ENCODE measurements around the gene DNMT1.

GRCh38 chr19:10193790-10194499, 808 bp downstream of the DNMT1 start:
- TF ChIP-seq CTCF (IDR thresholded peaks at IDR 0.05) (no peak), POLR2A (IDR thresholded peaks at IDR 0.05) (no peak)
